Bronchial epithelial cell (primary cell): ENCODE results near the gene RBBP8NL. TPM values are rescaled to one million over a fixed set of nuclear protein-coding genes. Genes with fewer than 3 reads are reported as not detected.

ENCODE experiments used
- DNase-seq: peaks from one replicate; pipeline ENCODE4 v3.0.0-alpha.2; 2010; ENCODE audit warnings: low read depth
- FAIRE-seq: peaks from 2 replicates; lab custom pipeline; 2011; peaks lifted over from hg19 to GRCh38; lab: Jason Lieb, UNC
- H3K27me3 ChIP-seq: 2 replicates; pipeline ENCODE4 v1.5.1; 2011; ENCODE audit warnings: low read length; ENCODE audit not compliant: control insufficient read depth, insufficient read depth
- H3K36me3 ChIP-seq: 2 replicates; pipeline ENCODE4 v1.5.1; 2011; ENCODE audit warnings: low read length; ENCODE audit not compliant: control insufficient read depth, insufficient read depth
- H3K4me3 ChIP-seq: 2 replicates; pipeline ENCODE4 v1.5.1; 2011; ENCODE audit warnings: mild to moderate bottlenecking, low read depth, low read length, control low read depth
- CTCF ChIP-seq: IDR thresholded peaks from 2 replicates; pipeline ENCODE4 v1.5.1; 2011; ENCODE audit warnings: mild to moderate bottlenecking, moderate library complexity, low read length, control low read depth, inconsistent platforms; ENCODE audit not compliant: insufficient read depth, severe bottlenecking
- total RNA-seq: library from RNA; depleted of rRNA; stranded (reverse); fragments of >200 nt; gene quantifications from 2 replicates; pipeline ENCODE4 v1.2.1, GENCODE V29; 2014

The RBBP8NL gene
- total RNA-seq, 1 donor from 2014 or later: under 0.01 TPM

- H3K27me3 ChIP-seq: peaks cover 14% of the 10 kb centered on the region
- no peak for DNase-seq
- no peak overlapping the region for H3K4me3 ChIP-seq
- no peaks in the 10 kb centered on the region for H3K36me3 ChIP-seq
- no peak for TF ChIP-seq CTCF
- no peak for FAIRE-seq
Observed at GRCh38 chr20:62470001-62470400, 42.7 kb upstream of the RBBP8NL start.

GRCh38 chr20:62469352-62469751 lies 42.0 kb upstream of the RBBP8NL start:
- H3K4me3 ChIP-seq: no peak overlapping the region
- no peak for TF ChIP-seq CTCF
- FAIRE-seq (no peak), DNase-seq (no peak)
- H3K36me3 ChIP-seq: no peaks in the 10 kb centered on the region
- peaks cover 7% of the 10 kb centered on the region for H3K27me3 ChIP-seq

GRCh38 chr20:62466806-62467537 lies 39.6 kb upstream of the RBBP8NL start:
- DNase-seq (no peak), FAIRE-seq (no peak)
- TF ChIP-seq CTCF: no peak
- Histone ChIP-seq H3K36me3 (no peaks in the 10 kb centered on the region), H3K27me3 (peaks cover 2% of the 10 kb centered on the region), H3K4me3 (no peak overlapping the region)

GRCh38 chr20:62466072-62466760 lies 38.9 kb upstream of the RBBP8NL start:
- H3K27me3 ChIP-seq: peaks cover 2% of the 10 kb centered on the region
- FAIRE-seq (no peak), DNase-seq (no peak)
- TF ChIP-seq CTCF: no peak
- no peaks in the 10 kb centered on the region for H3K36me3 ChIP-seq
- H3K4me3 ChIP-seq: no peak overlapping the region

- TF ChIP-seq CTCF: no peak
- Histone ChIP-seq H3K4me3 (no peak overlapping the region), H3K27me3 (peaks cover 2% of the 10 kb centered on the region), H3K36me3 (no peaks in the 10 kb centered on the region)
- FAIRE-seq (no peak), DNase-seq (no peak)
Observed at GRCh38 chr20:62464990-62465389, 37.7 kb upstream of the RBBP8NL start.
